Measurements from ENCODE around the gene PGS1.

Gene PGS1

DNA sequence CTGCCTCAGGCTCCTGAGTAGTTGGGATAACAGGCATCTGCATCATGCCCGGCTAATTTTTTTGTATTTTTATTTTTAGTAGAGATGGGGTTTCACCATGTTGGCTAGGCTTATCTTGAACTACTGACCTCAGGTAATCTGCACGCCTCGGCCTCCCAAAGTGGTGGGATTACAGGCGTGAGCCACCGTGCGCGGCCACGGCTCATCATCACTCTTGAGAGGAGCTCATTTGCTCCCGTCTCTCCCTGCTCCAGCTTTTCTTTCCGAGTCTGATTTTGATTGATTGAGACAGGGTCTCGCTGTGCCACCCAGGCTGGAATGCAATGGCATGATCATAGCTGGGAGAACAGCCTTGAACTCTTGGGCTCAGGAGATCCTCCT is 12.6 kb downstream of the PGS1 start:
- TF ChIP-seq, protein P1, sequence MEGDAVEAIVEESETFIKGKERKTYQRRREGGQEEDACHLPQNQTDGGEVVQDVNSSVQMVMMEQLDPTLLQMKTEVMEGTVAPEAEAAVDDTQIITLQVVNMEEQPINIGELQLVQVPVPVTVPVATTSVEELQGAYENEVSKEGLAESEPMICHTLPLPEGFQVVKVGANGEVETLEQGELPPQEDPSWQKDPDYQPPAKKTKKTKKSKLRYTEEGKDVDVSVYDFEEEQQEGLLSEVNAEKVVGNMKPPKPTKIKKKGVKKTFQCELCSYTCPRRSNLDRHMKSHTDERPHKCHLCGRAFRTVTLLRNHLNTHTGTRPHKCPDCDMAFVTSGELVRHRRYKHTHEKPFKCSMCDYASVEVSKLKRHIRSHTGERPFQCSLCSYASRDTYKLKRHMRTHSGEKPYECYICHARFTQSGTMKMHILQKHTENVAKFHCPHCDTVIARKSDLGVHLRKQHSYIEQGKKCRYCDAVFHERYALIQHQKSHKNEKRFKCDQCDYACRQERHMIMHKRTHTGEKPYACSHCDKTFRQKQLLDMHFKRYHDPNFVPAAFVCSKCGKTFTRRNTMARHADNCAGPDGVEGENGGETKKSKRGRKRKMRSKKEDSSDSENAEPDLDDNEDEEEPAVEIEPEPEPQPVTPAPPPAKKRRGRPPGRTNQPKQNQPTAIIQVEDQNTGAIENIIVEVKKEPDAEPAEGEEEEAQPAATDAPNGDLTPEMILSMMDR (IDR thresholded peaks at IDR 0.05; ENCODE audit: borderline replicate concordance, insufficient read depth, low read depth, low read length) = no peak
- no peak overlapping the region for H3K4me3 ChIP-seq (ENCODE audit: low read depth, low read length)

DNA sequence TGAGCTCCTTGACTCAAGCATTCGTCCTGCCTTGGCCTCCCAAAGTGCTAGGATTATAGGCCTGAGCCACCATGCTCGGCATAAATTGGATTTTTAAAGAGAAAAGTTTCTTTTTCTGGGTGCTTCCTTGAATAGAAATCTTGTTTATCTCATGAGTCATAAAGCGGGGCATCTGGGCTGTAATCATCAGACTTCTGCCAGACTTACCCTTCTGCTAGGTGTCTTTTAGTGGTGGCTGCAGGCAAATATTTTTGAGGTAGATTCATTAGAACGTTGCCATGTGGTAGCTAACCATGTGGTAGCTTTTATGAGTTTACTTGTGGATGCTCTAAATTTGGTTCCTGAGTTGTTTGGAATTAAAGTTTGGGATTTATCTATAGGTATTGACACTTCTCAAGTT is 13.4 kb downstream of the PGS1 start:
- no peak overlapping the region for H3K4me3 ChIP-seq (ENCODE audit: low read depth, low read length)
- TF ChIP-seq, protein P1 (IDR thresholded peaks at IDR 0.05; ENCODE audit: borderline replicate concordance, insufficient read depth, low read depth, low read length) = no peak

DNA sequence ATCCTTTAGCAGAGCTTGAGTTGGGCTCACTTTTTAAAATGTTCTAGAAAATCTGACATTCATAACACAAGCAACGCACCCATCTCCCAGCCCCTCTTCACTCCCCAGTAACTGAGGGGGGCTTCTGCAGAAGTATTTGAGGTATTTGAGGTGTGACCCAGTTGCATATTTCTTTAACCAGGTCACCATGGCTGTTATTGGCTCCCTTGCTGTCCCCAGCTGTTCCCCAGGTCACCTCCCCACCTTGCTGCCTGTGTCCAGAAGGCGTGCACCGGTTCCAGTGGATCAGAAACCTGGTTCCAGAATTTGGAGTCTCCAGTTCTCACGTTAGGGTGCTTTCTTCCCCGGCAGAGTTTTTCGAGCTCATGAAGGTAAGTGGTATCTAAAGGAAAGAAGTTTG is 13.8 kb downstream of the PGS1 start:
- H3K4me3 ChIP-seq (ENCODE audit: low read depth, low read length) = no peak overlapping the region
- TF ChIP-seq, protein P1 (IDR thresholded peaks at IDR 0.05; ENCODE audit: borderline replicate concordance, insufficient read depth, low read depth, low read length) = no peak

DNA sequence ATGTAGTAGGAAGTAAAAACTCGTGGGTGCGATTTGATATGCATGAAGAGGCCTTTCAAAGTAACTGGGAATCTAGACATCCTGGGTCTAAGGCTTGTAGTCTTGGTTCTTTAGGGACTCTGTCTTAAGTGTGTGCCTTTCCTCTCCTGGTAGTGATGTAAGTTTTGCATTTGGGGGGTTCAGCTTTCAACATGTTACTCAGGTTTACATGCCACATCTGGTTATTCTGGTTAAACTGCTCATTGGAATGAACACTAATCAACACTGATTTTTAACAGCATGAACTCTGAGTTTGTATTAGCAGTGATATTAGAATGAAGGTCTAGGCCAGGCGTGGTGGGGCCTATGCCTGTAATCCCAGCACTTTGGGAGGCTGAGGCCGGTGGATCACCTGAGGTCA is 15.1 kb downstream of the PGS1 start:
- H3K4me3 ChIP-seq (ENCODE audit: low read depth, low read length) = no peak overlapping the region
- TF ChIP-seq, protein P1 (IDR thresholded peaks at IDR 0.05; ENCODE audit: borderline replicate concordance, insufficient read depth, low read depth, low read length) = no peak

DNA sequence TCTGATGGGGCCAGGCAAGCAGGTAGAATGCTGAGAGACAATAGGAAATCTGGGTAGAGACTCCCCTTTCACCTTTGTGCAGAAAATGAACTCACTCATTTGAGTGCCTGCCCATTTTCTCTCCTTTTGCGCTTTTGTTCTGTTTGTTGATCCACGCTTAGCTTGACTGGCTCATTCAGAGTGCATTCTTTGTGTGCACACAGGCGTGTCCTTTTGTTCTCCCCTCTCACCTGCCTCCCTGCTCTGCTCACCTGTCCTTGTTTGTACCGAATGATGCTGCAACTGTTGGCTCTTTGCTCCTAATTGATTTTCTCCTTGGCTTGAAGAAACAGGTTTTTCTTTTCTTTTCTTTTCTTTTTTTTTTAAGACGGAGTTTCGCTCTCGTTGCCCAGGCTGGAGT is 15.8 kb downstream of the PGS1 start:
- H3K4me3 ChIP-seq (ENCODE audit: low read depth, low read length) = no peak overlapping the region
- TF ChIP-seq, protein P1 (IDR thresholded peaks at IDR 0.05; ENCODE audit: borderline replicate concordance, insufficient read depth, low read depth, low read length) = no peak

DNA sequence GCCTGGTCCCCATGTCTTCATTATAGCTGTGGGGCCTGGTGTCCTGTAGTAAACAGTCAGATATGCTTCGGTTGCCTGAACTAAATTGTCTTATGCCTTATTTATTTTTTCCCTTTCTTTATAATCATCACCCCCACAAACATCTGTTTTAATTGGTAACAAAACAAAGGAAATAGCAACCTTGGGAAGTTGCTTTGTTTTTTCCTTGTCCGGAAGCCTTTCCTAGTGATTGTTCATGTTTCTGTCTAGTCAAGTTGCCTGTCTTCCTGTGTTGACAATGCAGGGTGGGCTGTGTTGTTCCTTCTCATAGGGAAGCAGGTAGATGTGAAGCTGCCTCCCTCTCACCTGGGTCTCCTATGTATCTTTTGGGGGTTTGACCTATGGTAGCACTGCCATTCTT is 16.7 kb downstream of the PGS1 start:
- H3K4me3 ChIP-seq (ENCODE audit: low read depth, low read length) = no peak overlapping the region
- TF ChIP-seq, protein P1 (IDR thresholded peaks at IDR 0.05; ENCODE audit: borderline replicate concordance, insufficient read depth, low read depth, low read length) = no peak

DNA sequence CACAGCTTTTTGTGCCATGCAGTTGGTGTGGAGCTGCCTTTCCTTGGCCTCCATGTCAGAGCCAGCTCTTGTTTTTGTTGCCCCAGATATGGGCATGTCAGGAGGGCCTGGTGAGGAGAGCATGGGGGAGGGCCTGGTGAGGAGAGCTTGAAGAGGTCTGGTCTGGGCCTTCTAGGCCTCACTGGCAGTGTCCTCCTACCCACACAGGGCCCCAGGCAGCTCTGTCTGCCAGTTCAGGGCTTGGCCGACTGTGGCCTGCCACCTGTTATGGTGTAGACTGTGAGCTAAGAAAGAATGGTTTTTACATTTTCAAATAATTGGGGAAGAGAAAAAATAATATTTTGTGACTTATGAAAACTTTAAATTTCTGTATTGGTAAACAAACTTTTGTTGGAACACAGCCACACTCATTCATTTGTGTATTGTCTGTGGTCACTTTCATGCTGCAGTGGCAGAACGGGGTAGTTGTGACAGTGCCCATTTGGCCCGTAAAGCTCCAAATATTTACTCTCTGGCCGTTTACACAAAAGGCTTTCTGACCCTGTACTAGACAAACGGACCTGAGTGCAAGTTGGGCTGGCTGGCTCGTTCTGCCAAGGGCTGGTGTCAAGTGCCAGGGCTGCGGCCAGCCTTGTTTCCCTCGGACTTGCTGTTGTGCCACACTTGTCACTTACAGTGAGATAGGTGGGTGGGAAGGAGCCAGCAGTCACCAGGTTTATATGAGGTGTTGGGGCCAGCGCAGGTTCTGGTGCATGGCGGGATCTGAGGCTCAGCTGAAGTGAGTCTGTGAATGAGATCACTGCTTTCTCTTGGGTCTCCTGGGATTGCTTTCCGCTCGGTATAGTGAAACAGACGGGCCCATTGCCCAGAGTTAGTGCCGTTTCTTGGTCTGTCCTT is 18.2 kb downstream of the PGS1 start:
- TF ChIP-seq, protein P1 (IDR thresholded peaks at IDR 0.05; ENCODE audit: borderline replicate concordance, insufficient read depth, low read depth, low read length) = no peak
- H3K4me3 ChIP-seq (ENCODE audit: low read depth, low read length) = no peak overlapping the region

Measured in GM12875 (cell line).